CD14-positive monocyte (primary cell): Measurements from ENCODE around the gene FBXW4. TPM values are rescaled to one million over a fixed set of nuclear protein-coding genes. Genes with fewer than 3 reads are reported as not detected.
A peak's percentile ranks its signal among the peaks of the same experiment; 100 is the strongest.

Experiments used
- DNase-seq, 3 donors: peaks; one replicate each; pipeline ENCODE4 v3.0.0-alpha.2; 2011 to 2022
- H2AFZ ChIP-seq: 2 replicates; pipeline ENCODE4 v1.6.0; 2012; ENCODE audit warnings: mild to moderate bottlenecking, low read depth, low read length, inconsistent platforms; ENCODE audit not compliant: insufficient read depth, poor library complexity, severe bottlenecking
- H3K27ac ChIP-seq, 2 donors: 1 replicate in 1 of 2; 2 replicates in 1 of 2; pipeline ENCODE4 v1.5.1; 2012 to 2013; ENCODE audit warnings: low read length in 2 of 2, control low read depth in 1 of 2, inconsistent platforms in 1 of 2, low read depth in 1 of 2, mild to moderate bottlenecking in 1 of 2
- H3K27me3 ChIP-seq, 2 donors: one replicate each; pipeline versions ENCODE4 v1.6.0 to v1.6.1; 2011 to 2013; ENCODE audit warnings: low read length in 2 of 2; ENCODE audit not compliant: control insufficient read depth in 2 of 2, insufficient read depth in 2 of 2
- H3K36me3 ChIP-seq, 2 donors: replicated peaks in 1 of 2; 1 replicate in 1 of 2; 2 replicates in 1 of 2; pipeline versions ENCODE4 v1.5.1 to v1.6.1; 2012 to 2013; ENCODE audit warnings: low read length in 2 of 2, control low read depth in 1 of 2, inconsistent platforms in 1 of 2, mild to moderate bottlenecking in 1 of 2; ENCODE audit not compliant: insufficient read depth in 2 of 2, control insufficient read depth in 1 of 2
- H3K4me1 ChIP-seq, 2 donors: 1 replicate in 1 of 2; 2 replicates in 1 of 2; pipeline versions ENCODE4 v1.5.1 to v1.6.1; 2012 to 2013; ENCODE audit warnings: low read length in 2 of 2, control low read depth in 1 of 2, inconsistent platforms in 1 of 2, mild to moderate bottlenecking in 1 of 2, moderate library complexity in 1 of 2; ENCODE audit not compliant: insufficient read depth in 2 of 2, control insufficient read depth in 1 of 2
- H3K4me2 ChIP-seq: replicated peaks from 2 replicates; pipeline ENCODE3; 2012; ENCODE audit warnings: low read length, moderate library complexity, mild to moderate bottlenecking; ENCODE audit not compliant: poor library complexity, severe bottlenecking; ENCODE audit errors: extremely low read depth
- H3K4me3 ChIP-seq, 3 experiments: fragments of 200-600 bp in 1 of 3; sonication (generic) in 1 of 3; replicated peaks in 1 of 3; 1 replicate in 2 of 3; 2 replicates in 1 of 3; pipeline ENCODE4 v1.5.1; 2011 to 2013; ENCODE audit warnings: low read length in 3 of 3, mild to moderate bottlenecking in 3 of 3, control low read depth in 2 of 3, low read depth in 2 of 3, inconsistent platforms in 1 of 3, moderate library complexity in 1 of 3
- H3K79me2 ChIP-seq: 2 replicates; pipeline ENCODE4 v1.6.0; 2012; ENCODE audit warnings: mild to moderate bottlenecking, control low read depth, inconsistent platforms, low read length, moderate library complexity; ENCODE audit not compliant: insufficient read depth
- H3K9ac ChIP-seq: 2 replicates; pipeline ENCODE4 v1.6.0; 2017; ENCODE audit warnings: low read length, mild to moderate bottlenecking; ENCODE audit not compliant: insufficient read depth, poor library complexity, severe bottlenecking
- H3K9me3 ChIP-seq, 2 donors: replicated peaks in 1 of 2; 1 replicate in 1 of 2; 2 replicates in 1 of 2; pipeline versions ENCODE4 v1.5.1 to v1.6.1; 2012 to 2013; ENCODE audit warnings: low read length in 2 of 2, control low read depth in 1 of 2; ENCODE audit not compliant: control insufficient read depth in 1 of 2, insufficient read depth in 1 of 2
- H4K20me1 ChIP-seq: 2 replicates; pipeline ENCODE4 v1.6.0; 2012; ENCODE audit warnings: mild to moderate bottlenecking, low read length, control low read depth, moderate library complexity; ENCODE audit not compliant: insufficient read depth
- H3K27ac Mint-ChIP-seq, 7 donors: one replicate each; pipeline ENCODE4 v1.8.0; 2020; ENCODE audit warnings: mild to moderate bottlenecking in 7 of 7, mixed read lengths in 7 of 7, moderate library complexity in 6 of 7, inconsistent platforms in 2 of 7
- H3K27me3 Mint-ChIP-seq, 3 donors: one replicate each; pipeline ENCODE4 v1.8.0; 2021 to 2022; ENCODE audit warnings: low read depth in 3 of 3, mild to moderate bottlenecking in 3 of 3, mixed read lengths in 3 of 3, moderate library complexity in 3 of 3, inconsistent platforms in 1 of 3
- H3K36me3 Mint-ChIP-seq, 2 donors: one replicate each; pipeline ENCODE4 v1.8.0; 2020; ENCODE audit warnings: mixed read lengths in 2 of 2, inconsistent platforms in 1 of 2, mild to moderate bottlenecking in 1 of 2
- H3K4me1 Mint-ChIP-seq: one replicate; pipeline ENCODE4 v1.8.0; 2020; ENCODE audit warnings: mild to moderate bottlenecking, mixed read lengths
- H3K4me3 Mint-ChIP-seq, 2 donors: one replicate each; pipeline ENCODE4 v1.8.0; 2020; ENCODE audit warnings: mild to moderate bottlenecking in 2 of 2, mixed read lengths in 2 of 2, moderate library complexity in 1 of 2
- H3K9me3 Mint-ChIP-seq, 7 donors: one replicate each; pipeline ENCODE4 v1.8.0; 2020 to 2022; ENCODE audit warnings: mixed read lengths in 7 of 7, mild to moderate bottlenecking in 6 of 7, moderate library complexity in 6 of 7, inconsistent platforms in 2 of 7
- WGBS: methylation state at CpG from one replicate; pipeline ENCODE4 v1.1.5; 2013; ENCODE audit warnings: missing lambda C conversion rate; ENCODE audit not compliant: insufficient coverage; 5-methylcytosine and 5-hydroxymethylcytosine counted together
- intact Hi-C, 2 donors: fragments of 100-400 bp; cut with micrococcal nuclease; formaldehyde crosslinking; loops; one replicate each; pipeline versions ENCODE4 v1.15.0 to v1.15.1; 2023
- polyA plus RNA-seq, 3 donors: library from polyadenylated mRNA; depleted of rRNA in 1 of 3; unstranded in 2 of 3; stranded (reverse) in 1 of 3; fragments of 300-500 nt in 2 of 3; fragments of >200 nt in 1 of 3; fragmentation: Illumina TruSeq in 2 of 3; gene quantifications; 1 replicate in 2 of 3; 2 replicates in 1 of 3; pipeline ENCODE4 v1.2.3, GENCODE V29; 2012 to 2021
- TF ChIP-seq, protein P1 (sequence below): fragments of 200-600 bp; IDR thresholded peaks from one replicate; pipeline ENCODE4 v1.8.0; 2022; ENCODE audit warnings: antibody characterized with exemption, mild to moderate bottlenecking

Gene FBXW4
- polyA plus RNA-seq, 3 donors: 1.1 to 30.8 (median 1.8) TPM

DNA sequence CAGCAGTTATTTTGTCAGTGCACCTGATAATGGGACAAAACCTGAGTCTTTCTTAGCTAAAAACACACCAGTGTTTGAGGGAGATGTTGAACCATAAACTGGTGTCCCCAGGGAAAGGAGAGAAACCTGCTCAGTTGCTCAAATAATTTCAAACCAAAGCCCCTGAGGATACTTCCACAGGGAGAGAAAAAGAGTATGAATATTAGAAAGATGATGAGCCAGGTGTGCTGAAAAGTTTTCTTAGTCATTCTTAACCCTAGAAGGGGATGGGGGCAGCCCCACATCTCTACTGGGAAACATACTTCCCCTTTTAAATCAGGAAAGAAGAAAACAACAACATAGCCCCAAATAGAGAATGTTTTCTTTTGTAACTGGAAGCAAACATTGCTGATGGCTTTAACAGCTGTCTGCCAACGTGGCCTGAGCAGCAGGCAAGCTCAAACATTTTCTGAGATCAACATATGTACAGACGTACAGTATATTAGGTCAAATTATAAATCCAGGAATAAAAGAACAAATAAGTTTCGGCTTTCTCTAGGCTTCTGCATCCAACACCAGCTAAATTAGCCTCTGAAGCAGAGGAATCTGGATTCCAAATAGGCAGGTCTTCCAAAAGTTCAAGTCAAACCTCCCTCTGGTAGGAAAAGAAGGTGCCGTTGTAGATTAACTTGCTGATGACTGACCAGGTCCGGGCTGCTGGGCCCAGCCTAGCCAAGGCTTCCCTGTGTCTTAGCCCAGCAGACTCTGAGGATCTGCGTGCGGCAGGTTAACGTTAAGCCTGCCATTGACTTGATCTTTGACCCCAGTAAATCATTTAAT, 30.5 kb upstream of the FBXW4 start:
- WGBS: 97% methylated on average over 4 of the region's 8 CpGs
- no peaks in the 10 kb centered on the region for H3K36me3 ChIP-seq
- no peak overlapping the region for H3K4me2 ChIP-seq
- H3K4me3 ChIP-seq: no peak overlapping the region
- no peaks in the 10 kb centered on the region for H4K20me1 ChIP-seq
- no peaks in the 10 kb centered on the region for H3K4me1 Mint-ChIP-seq
- no peaks in the 10 kb centered on the region for H3K4me1 ChIP-seq
- H3K27ac Mint-ChIP-seq: no peak overlapping the region
- H3K9me3 Mint-ChIP-seq: no peaks in the 10 kb centered on the region
- no peak overlapping the region for H3K27ac ChIP-seq
- TF ChIP-seq, protein P1, sequence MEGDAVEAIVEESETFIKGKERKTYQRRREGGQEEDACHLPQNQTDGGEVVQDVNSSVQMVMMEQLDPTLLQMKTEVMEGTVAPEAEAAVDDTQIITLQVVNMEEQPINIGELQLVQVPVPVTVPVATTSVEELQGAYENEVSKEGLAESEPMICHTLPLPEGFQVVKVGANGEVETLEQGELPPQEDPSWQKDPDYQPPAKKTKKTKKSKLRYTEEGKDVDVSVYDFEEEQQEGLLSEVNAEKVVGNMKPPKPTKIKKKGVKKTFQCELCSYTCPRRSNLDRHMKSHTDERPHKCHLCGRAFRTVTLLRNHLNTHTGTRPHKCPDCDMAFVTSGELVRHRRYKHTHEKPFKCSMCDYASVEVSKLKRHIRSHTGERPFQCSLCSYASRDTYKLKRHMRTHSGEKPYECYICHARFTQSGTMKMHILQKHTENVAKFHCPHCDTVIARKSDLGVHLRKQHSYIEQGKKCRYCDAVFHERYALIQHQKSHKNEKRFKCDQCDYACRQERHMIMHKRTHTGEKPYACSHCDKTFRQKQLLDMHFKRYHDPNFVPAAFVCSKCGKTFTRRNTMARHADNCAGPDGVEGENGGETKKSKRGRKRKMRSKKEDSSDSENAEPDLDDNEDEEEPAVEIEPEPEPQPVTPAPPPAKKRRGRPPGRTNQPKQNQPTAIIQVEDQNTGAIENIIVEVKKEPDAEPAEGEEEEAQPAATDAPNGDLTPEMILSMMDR: no peak
- no peak for DNase-seq
- H2AFZ ChIP-seq: no peak overlapping the region
- no peaks in the 10 kb centered on the region for H3K79me2 ChIP-seq
- no peaks in the 10 kb centered on the region for H3K9me3 ChIP-seq
- H3K36me3 Mint-ChIP-seq: no peaks in the 10 kb centered on the region
- H3K27me3 ChIP-seq: peaks cover 0 to 7% of the 10 kb centered on the region in 2 donors
- intact Hi-C loops: no loop called here
- H3K9ac ChIP-seq: no peak overlapping the region
- no peak overlapping the region for H3K4me3 Mint-ChIP-seq
- peaks cover 0 to 16% (median 8%) of the 10 kb centered on the region in 3 donors for H3K27me3 Mint-ChIP-seq

- no peak for DNase-seq
- Histone ChIP-seq H3K27me3 (peaks cover 0 to 7% of the 10 kb centered on the region in 2 donors), H3K9me3 (no peaks in the 10 kb centered on the region), H3K9ac (no peak overlapping the region), H3K27ac (no peak overlapping the region), H3K79me2 (no peaks in the 10 kb centered on the region), H3K4me2 (no peak overlapping the region), H4K20me1 (no peaks in the 10 kb centered on the region), H2AFZ (no peak overlapping the region), H3K4me1 (no peaks in the 10 kb centered on the region), H3K36me3 (no peaks in the 10 kb centered on the region), H3K4me3 (no peak overlapping the region)
- intact Hi-C loops: no loop called here
- peaks cover 0 to 5% (median 0%) of the 10 kb centered on the region in 7 donors for H3K9me3 Mint-ChIP-seq
- TF ChIP-seq, protein P1: no peak
- H3K4me3 Mint-ChIP-seq: no peak overlapping the region
- H3K4me1 Mint-ChIP-seq: no peaks in the 10 kb centered on the region
- H3K36me3 Mint-ChIP-seq: no peaks in the 10 kb centered on the region
- peaks cover 6 to 21% (median 9%) of the 10 kb centered on the region in 3 donors for H3K27me3 Mint-ChIP-seq
- peak overlapping the region in 1 of 7 donors; percentile 60 for H3K27ac Mint-ChIP-seq
- 92% methylated on average over 2 of the region's 2 CpGs for WGBS
These were observed 29.5 kb upstream of the FBXW4 start for GRCh38 chr10:101724446-101724845.
